ENCODE measurements around the gene CYP4F22.

DNA sequence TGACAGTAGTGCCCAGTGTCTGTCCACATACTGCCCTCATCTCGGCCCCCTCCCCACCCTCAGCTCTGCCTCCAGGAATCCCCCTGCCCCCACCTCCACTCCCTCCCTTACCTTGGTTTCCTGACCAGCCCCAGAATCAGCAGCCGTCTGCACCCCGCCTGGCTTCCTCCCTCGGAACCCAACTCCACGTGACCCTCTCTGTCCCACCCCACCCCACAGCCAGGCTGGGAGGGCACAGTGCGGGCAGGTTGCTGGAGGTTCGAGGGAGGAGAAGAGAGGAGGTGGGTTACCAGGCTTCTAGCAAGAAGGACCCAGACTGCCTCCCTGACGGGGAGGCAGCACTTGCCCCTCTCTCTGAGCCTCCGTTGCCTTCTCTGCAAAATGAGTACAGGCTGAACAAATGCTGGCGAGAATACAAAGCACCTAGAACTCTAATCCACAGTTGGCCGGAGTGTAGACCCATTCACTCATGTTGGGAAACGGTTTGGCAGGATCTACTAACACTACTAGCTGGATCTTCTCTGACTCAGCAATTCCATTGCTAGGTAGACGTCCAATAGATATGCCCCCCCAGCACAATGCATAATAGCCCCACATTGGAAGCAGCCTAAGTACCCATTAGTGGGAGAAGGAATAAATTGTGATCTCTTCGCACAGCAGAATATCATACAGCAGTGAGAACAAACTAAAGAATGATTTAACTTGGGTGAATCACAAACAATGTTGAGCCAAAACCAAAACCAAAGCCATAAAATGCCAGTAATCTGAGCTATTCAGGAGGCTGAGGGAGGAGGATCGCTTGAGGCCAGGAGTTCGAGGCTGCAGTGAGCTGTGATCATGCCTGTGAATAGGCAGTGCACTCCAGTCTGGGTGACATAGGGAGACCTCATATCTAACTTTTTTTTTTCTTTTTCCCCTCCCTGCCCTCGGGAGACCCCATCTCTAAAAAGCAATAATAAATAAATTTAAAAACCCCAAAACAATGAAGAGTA, 43.6 kb upstream of the CYP4F22 start, which contains the start of gene RASAL3:
- TF ChIP-seq CTCF (IDR thresholded peaks at IDR 0.05), result no peak
- TF ChIP-seq EZH2phosphoT487 (IDR thresholded peaks at IDR 0.05), result no peak
- TF ChIP-seq EZH2 (IDR thresholded peaks at IDR 0.05), result no peak

All from neural progenitor cell (in vitro differentiated cells).